Activated CD4-positive, alpha-beta T cell treated with anti-CD3 and anti-CD28 coated beads, Interleukin-2, Interleukin-4, amounts not matched to agents 100 ng/mL and 50 ng/mL, durations not matched to agents 16 hours and 8 hours (primary cell): Measurements from ENCODE around the gene MYPOP.
"Not testable (repeated sequence)": the region's sequence is repeated elsewhere in the genome, so short reads cannot be mapped to it uniquely, and the experiment has no call there.

Experiments used
- DNase-seq: peaks from one replicate; pipeline ENCODE4 v3.0.0-alpha.2; 2020; ENCODE audit warnings: low spot score

MYPOP gene

GRCh38 chr19:45883586-45883880 lies 18.9 kb downstream of the MYPOP start:
- no peak for DNase-seq

GRCh38 chr19:45882652-45883585 lies 19.5 kb downstream of the MYPOP start:
- peak; percentile 88 for DNase-seq

- no peak for DNase-seq
Measured at GRCh38 chr19:45881909-45882528, 20.4 kb downstream of the MYPOP start.

- DNase-seq: peak; percentile 36
Measured at GRCh38 chr19:45881082-45881908, 21.1 kb downstream of the MYPOP start.

GRCh38 chr19:45879971-45880370 lies 22.4 kb downstream of the MYPOP start:
- no peak for DNase-seq

GRCh38 chr19:45879055-45879454 lies 23.4 kb downstream of the MYPOP start:
- no peak for DNase-seq

GRCh38 chr19:45878043-45878794 lies 24.2 kb downstream of the MYPOP start:
- no peak for DNase-seq

- DNase-seq: peak; percentile 14
Measured at GRCh38 chr19:45876411-45877197, 25.8 kb downstream of the MYPOP start.

- DNase-seq: peak; percentile 34
Measured at GRCh38 chr19:45876161-45876410, 26.3 kb downstream of the MYPOP start.

- no peak for DNase-seq
Measured at GRCh38 chr19:45874620-45874966, 27.8 kb downstream of the MYPOP start.

- no peak for DNase-seq
Measured at GRCh38 chr19:45873219-45873772, 29.1 kb downstream of the MYPOP start.

GRCh38 chr19:45872095-45872919 lies 30.1 kb downstream of the MYPOP start:
- no peak for DNase-seq

GRCh38 chr19:45870798-45871197 lies 31.6 kb downstream of the MYPOP start:
- DNase-seq: no peak

- not testable (repeated sequence) for DNase-seq
Measured at GRCh38 chr19:45867241-45867640, 35.2 kb downstream of the MYPOP start.

GRCh38 chr19:45866400-45867176 lies 35.8 kb downstream of the MYPOP start:
- no peak for DNase-seq

GRCh38 chr19:45865269-45865948 lies 37.0 kb downstream of the MYPOP start:
- no peak for DNase-seq

- no peak for DNase-seq
Measured at GRCh38 chr19:45864629-45865082, 37.8 kb downstream of the MYPOP start.

- peak; percentile 65 for DNase-seq
Measured at GRCh38 chr19:45863840-45864628, 38.4 kb downstream of the MYPOP start, which contains the start of gene FOXA3. TSS of gene FOXA3 (plus strand) at chr19:45864326. CDS start at chr19:45864457, 131 bp downstream.
